ENCODE results near the gene H6PD.
"Not testable (repeated sequence)": the region's sequence is repeated elsewhere in the genome, so short reads cannot be mapped to it uniquely, and the experiment has no call there.

Gene H6PD

GRCh38 chr1:9294910-9295636 lies 60.5 kb downstream of the H6PD start:
- in situ Hi-C loops (cut with MboI; ENCODE audit: low sequenced_read_pairs), result no loop called here

GRCh38 chr1:9295884-9296283 lies 61.3 kb downstream of the H6PD start:
- in situ Hi-C loops (cut with MboI; ENCODE audit: low sequenced_read_pairs), result no loop called here

GRCh38 chr1:9296850-9297249 lies 62.3 kb downstream of the H6PD start:
- in situ Hi-C loops (cut with MboI; ENCODE audit: low sequenced_read_pairs), result no loop called here

- in situ Hi-C loops (cut with MboI; ENCODE audit: low sequenced_read_pairs), result no loop called here
Measured at GRCh38 chr1:9297831-9298230, 63.3 kb downstream of the H6PD start.

GRCh38 chr1:9298282-9298681 lies 63.7 kb downstream of the H6PD start:
- in situ Hi-C loops (cut with MboI; ENCODE audit: low sequenced_read_pairs), result no loop called here

GRCh38 chr1:9299571-9300541 lies 65.3 kb downstream of the H6PD start:
- in situ Hi-C loops (cut with MboI; ENCODE audit: low sequenced_read_pairs), result not testable (repeated sequence)

GRCh38 chr1:9300573-9300972 lies 66.0 kb downstream of the H6PD start:
- in situ Hi-C loops (cut with MboI; ENCODE audit: low sequenced_read_pairs), result no loop called here

- in situ Hi-C loops (cut with MboI; ENCODE audit: low sequenced_read_pairs), result no loop called here
Measured at GRCh38 chr1:9302745-9303524, 68.4 kb downstream of the H6PD start.

- in situ Hi-C loops (cut with MboI; ENCODE audit: low sequenced_read_pairs), result no loop called here
Measured at GRCh38 chr1:9303916-9304315, 69.3 kb downstream of the H6PD start.

- in situ Hi-C loops (cut with MboI; ENCODE audit: low sequenced_read_pairs), result no loop called here
Measured at GRCh38 chr1:9305216-9305615, 70.6 kb downstream of the H6PD start.

GRCh38 chr1:9306006-9306405 lies 71.4 kb downstream of the H6PD start:
- in situ Hi-C loops (cut with MboI; ENCODE audit: low sequenced_read_pairs), result no loop called here

- in situ Hi-C loops (cut with MboI; ENCODE audit: low sequenced_read_pairs), result no loop called here
Measured at GRCh38 chr1:9307303-9307702, 72.7 kb downstream of the H6PD start.

GRCh38 chr1:9308236-9308785 lies 73.7 kb downstream of the H6PD start:
- in situ Hi-C loops (cut with MboI; ENCODE audit: low sequenced_read_pairs), result no loop called here

- in situ Hi-C loops (cut with MboI; ENCODE audit: low sequenced_read_pairs), result no loop called here
Measured at GRCh38 chr1:9309080-9309479, 74.5 kb downstream of the H6PD start.

GRCh38 chr1:9309991-9310390 lies 75.4 kb downstream of the H6PD start:
- in situ Hi-C loops (cut with MboI; ENCODE audit: low sequenced_read_pairs), result no loop called here

GRCh38 chr1:9311029-9311428 lies 76.5 kb downstream of the H6PD start:
- in situ Hi-C loops (cut with MboI; ENCODE audit: low sequenced_read_pairs), result no loop called here

- in situ Hi-C loops (cut with MboI; ENCODE audit: low sequenced_read_pairs), result no loop called here
Measured at GRCh38 chr1:9311479-9311878, 76.9 kb downstream of the H6PD start.

GRCh38 chr1:9312168-9312720 lies 77.7 kb downstream of the H6PD start:
- in situ Hi-C loops (cut with MboI; ENCODE audit: low sequenced_read_pairs), result no loop called here

GRCh38 chr1:9313576-9313975 lies 79.0 kb downstream of the H6PD start:
- in situ Hi-C loops (cut with MboI; ENCODE audit: low sequenced_read_pairs), result no loop called here

GRCh38 chr1:9314111-9314510 lies 79.5 kb downstream of the H6PD start:
- in situ Hi-C loops (cut with MboI; ENCODE audit: low sequenced_read_pairs), result no loop called here
